ENCODE results near the gene MRTO4. TPM values are rescaled to one million over a fixed set of nuclear protein-coding genes. Genes with fewer than 3 reads are reported as not detected.
"Not testable (repeated sequence)": the region's sequence is repeated elsewhere in the genome, so short reads cannot be mapped to it uniquely, and the experiment has no call there.

Gene MRTO4
- total RNA-seq, 1 donor from 2014 or later = 29.1 TPM

- no peak for TF ChIP-seq CTCF (IDR thresholded peaks at IDR 0.05; ENCODE audit: partially characterized antibody, unreplicated experiment)
- Mint-ChIP-seq H3K27me3 (ENCODE audit: unreplicated experiment) (no peaks in the 10 kb centered on the region), H3K4me1 (ENCODE audit: low read depth, unreplicated experiment) (peaks cover 13% of the 10 kb centered on the region), H3K9me3 (ENCODE audit: unreplicated experiment) (no peaks in the 10 kb centered on the region), H3K36me3 (ENCODE audit: unreplicated experiment) (no peaks in the 10 kb centered on the region), H3K27ac (ENCODE audit: unreplicated experiment) (peak within 1 kb of the TSS; percentile 92), H3K4me3 (ENCODE audit: unreplicated experiment) (peak within 1 kb of the TSS; percentile 91)
- peak; percentile 97 for DNase-seq
Observed at GRCh38 chr1:19209990-19210771, 41.4 kb upstream of the MRTO4 start, which contains the start of gene UBR4. UBR4 (minus strand) TSS chr1:19210266; CDS start chr1:19210248, 18 bp downstream.

DNA sequence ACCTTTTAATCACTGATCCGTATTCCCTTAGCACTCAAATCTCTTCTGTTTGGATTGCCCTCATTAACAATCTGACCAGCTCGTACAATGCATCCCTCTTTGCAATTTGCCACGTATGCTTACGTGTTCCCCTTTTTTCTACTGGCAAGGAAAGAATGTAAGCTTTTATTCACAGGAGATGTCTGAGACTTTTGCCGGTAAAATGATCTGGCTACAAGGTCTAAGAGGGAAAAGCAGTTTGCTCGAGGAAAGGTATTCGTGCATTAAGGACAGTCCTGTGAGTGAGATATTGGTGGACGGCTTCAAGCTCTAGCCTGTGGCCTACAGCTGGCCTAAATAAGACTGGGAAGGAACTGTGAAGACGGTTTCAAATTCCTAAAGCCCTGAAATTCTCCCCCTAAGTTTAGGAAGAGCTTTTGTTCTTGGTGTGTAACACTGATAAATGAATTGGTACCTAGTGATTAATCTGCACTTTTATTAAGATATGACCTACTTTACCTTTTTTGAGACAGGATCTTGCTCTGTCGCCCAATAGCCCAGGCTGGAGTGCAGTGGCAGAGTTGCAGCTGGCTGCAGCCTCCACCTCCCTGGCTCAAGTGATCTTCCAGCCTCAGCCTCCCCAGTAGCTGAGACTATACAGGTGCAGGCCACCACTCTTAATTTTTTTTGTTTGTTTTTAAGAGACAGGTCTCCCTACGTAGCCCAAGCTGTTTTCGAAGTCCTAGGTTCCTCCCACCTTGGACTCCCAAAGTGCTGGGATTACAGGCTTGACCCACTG lies 40.6 kb upstream of the MRTO4 start:
- Mint-ChIP-seq H3K36me3 (ENCODE audit: unreplicated experiment) (no peaks in the 10 kb centered on the region), H3K9me3 (ENCODE audit: unreplicated experiment) (no peaks in the 10 kb centered on the region), H3K27me3 (ENCODE audit: unreplicated experiment) (no peaks in the 10 kb centered on the region), H3K4me3 (ENCODE audit: unreplicated experiment) (peak overlapping the region; percentile 91), H3K4me1 (ENCODE audit: low read depth, unreplicated experiment) (peaks cover 13% of the 10 kb centered on the region), H3K27ac (ENCODE audit: unreplicated experiment) (peak overlapping the region; percentile 92)
- TF ChIP-seq CTCF (IDR thresholded peaks at IDR 0.05; ENCODE audit: partially characterized antibody, unreplicated experiment) = no peak
- no peak for DNase-seq

DNA sequence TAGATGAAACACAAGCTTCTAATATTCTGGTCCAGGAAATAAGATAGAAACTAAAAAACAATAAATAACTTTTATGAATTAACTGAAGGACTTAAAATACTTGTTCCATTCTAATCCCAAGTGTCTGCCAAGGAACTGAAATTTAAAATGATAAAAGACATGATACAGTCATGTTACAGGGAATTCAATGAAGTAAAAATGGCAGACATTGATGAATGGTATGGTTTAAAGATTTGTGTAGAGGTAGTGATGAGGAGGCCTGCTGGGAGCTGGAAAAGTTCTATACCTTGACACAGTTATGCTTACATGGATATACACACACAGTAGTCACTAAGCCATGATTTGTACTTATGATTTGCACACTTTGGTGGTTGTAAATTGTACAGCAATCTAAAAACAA lies 39.4 kb upstream of the MRTO4 start:
- Mint-ChIP-seq H3K27ac (ENCODE audit: unreplicated experiment) (no peak overlapping the region), H3K4me3 (ENCODE audit: unreplicated experiment) (no peak overlapping the region), H3K4me1 (ENCODE audit: low read depth, unreplicated experiment) (peaks cover 9% of the 10 kb centered on the region), H3K36me3 (ENCODE audit: unreplicated experiment) (no peaks in the 10 kb centered on the region), H3K27me3 (ENCODE audit: unreplicated experiment) (peaks cover 3% of the 10 kb centered on the region), H3K9me3 (ENCODE audit: unreplicated experiment) (no peaks in the 10 kb centered on the region)
- DNase-seq = no peak
- no peak for TF ChIP-seq CTCF (IDR thresholded peaks at IDR 0.05; ENCODE audit: partially characterized antibody, unreplicated experiment)

- DNase-seq = no peak
- H3K27ac Mint-ChIP-seq (ENCODE audit: unreplicated experiment) = no peak overlapping the region
- no peak for TF ChIP-seq CTCF (IDR thresholded peaks at IDR 0.05; ENCODE audit: partially characterized antibody, unreplicated experiment)
- no peaks in the 10 kb centered on the region for H3K36me3 Mint-ChIP-seq (ENCODE audit: unreplicated experiment)
- peaks cover 6% of the 10 kb centered on the region for H3K4me1 Mint-ChIP-seq (ENCODE audit: low read depth, unreplicated experiment)
- H3K27me3 Mint-ChIP-seq (ENCODE audit: unreplicated experiment) = peaks cover 3% of the 10 kb centered on the region
- no peak overlapping the region for H3K4me3 Mint-ChIP-seq (ENCODE audit: unreplicated experiment)
- H3K9me3 Mint-ChIP-seq (ENCODE audit: unreplicated experiment) = no peaks in the 10 kb centered on the region
Observed at GRCh38 chr1:19213580-19213979, 38.0 kb upstream of the MRTO4 start.

- H3K4me3 Mint-ChIP-seq (ENCODE audit: unreplicated experiment); H3K27ac Mint-ChIP-seq (ENCODE audit: unreplicated experiment); H3K36me3 Mint-ChIP-seq (ENCODE audit: unreplicated experiment); H3K27me3 Mint-ChIP-seq (ENCODE audit: unreplicated experiment); H3K4me1 Mint-ChIP-seq (ENCODE audit: low read depth, unreplicated experiment); H3K9me3 Mint-ChIP-seq (ENCODE audit: unreplicated experiment); DNase-seq: not testable (repeated sequence)
Observed at GRCh38 chr1:19216585-19216984, 35.0 kb upstream of the MRTO4 start.

All from glutamatergic neuron (in vitro differentiated cells).